IPS-15b (cell line): ENCODE results near the gene CHORDC1.
"Not testable (repeated sequence)": the region's sequence is repeated elsewhere in the genome, so short reads cannot be mapped to it uniquely, and the experiment has no call there.

Experiments used
- H3K27me3 ChIP-seq: one replicate; pipeline ENCODE4 v1.6.1; 2013; ENCODE audit warnings: low read length; ENCODE audit not compliant: control insufficient read depth, insufficient read depth
- H3K36me3 ChIP-seq: one replicate; pipeline ENCODE4 v1.6.1; 2013; ENCODE audit warnings: low read length; ENCODE audit not compliant: control insufficient read depth, insufficient read depth
- H3K4me1 ChIP-seq: one replicate; pipeline ENCODE4 v1.6.1; 2013; ENCODE audit warnings: mild to moderate bottlenecking, low read length; ENCODE audit not compliant: control insufficient read depth, insufficient read depth
- H3K4me3 ChIP-seq: one replicate; pipeline ENCODE4 v1.5.1; 2013; ENCODE audit warnings: low read depth, low read length
- H3K9ac ChIP-seq: one replicate; pipeline ENCODE4 v1.6.1; 2013; ENCODE audit warnings: low read depth, mild to moderate bottlenecking, low read length
- H3K9me3 ChIP-seq: one replicate; pipeline ENCODE4 v1.6.1; 2013; ENCODE audit warnings: mild to moderate bottlenecking, low read length; ENCODE audit not compliant: control insufficient read depth, insufficient read depth

The CHORDC1 gene

GRCh38 chr11:90176069-90176468 lies 46.8 kb downstream of the CHORDC1 start:
- no peaks in the 10 kb centered on the region for H3K4me1 ChIP-seq
- no peak overlapping the region for H3K4me3 ChIP-seq
- H3K9ac ChIP-seq: no peak overlapping the region
- H3K36me3 ChIP-seq: no peaks in the 10 kb centered on the region
- no peaks in the 10 kb centered on the region for H3K27me3 ChIP-seq
- no peaks in the 10 kb centered on the region for H3K9me3 ChIP-seq

- no peak overlapping the region for H3K9ac ChIP-seq
- H3K4me1 ChIP-seq: no peaks in the 10 kb centered on the region
- no peaks in the 10 kb centered on the region for H3K27me3 ChIP-seq
- H3K36me3 ChIP-seq: peaks cover 2% of the 10 kb centered on the region
- no peaks in the 10 kb centered on the region for H3K9me3 ChIP-seq
- no peak overlapping the region for H3K4me3 ChIP-seq
Measured at GRCh38 chr11:90171359-90171758, 51.5 kb downstream of the CHORDC1 start.

GRCh38 chr11:90168571-90168970 lies 54.3 kb downstream of the CHORDC1 start:
- Histone ChIP-seq H3K9me3 (no peaks in the 10 kb centered on the region), H3K27me3 (no peaks in the 10 kb centered on the region), H3K36me3 (peaks cover 2% of the 10 kb centered on the region), H3K9ac (no peak overlapping the region), H3K4me3 (no peak overlapping the region), H3K4me1 (no peaks in the 10 kb centered on the region)

- not testable (repeated sequence) for H3K36me3 ChIP-seq, H3K9ac ChIP-seq, H3K27me3 ChIP-seq, H3K9me3 ChIP-seq, H3K4me3 ChIP-seq, H3K4me1 ChIP-seq
Measured at GRCh38 chr11:90167704-90168103, 55.1 kb downstream of the CHORDC1 start.

- H3K4me1 ChIP-seq, H3K9me3 ChIP-seq, H3K9ac ChIP-seq, H3K36me3 ChIP-seq, H3K4me3 ChIP-seq, H3K27me3 ChIP-seq: not testable (repeated sequence)
Measured at GRCh38 chr11:90166982-90167573, 55.8 kb downstream of the CHORDC1 start.
